Measurements from ENCODE around the gene SPTBN1.

- TF ChIP-seq CTCF (IDR thresholded peaks at IDR 0.05; ENCODE audit: borderline replicate concordance, extremely low read depth, low read length, poor library complexity, severe bottlenecking) (no peak), EZH2 (IDR thresholded peaks at IDR 0.05; ENCODE audit: borderline replicate concordance, low read depth, low read length, severe bottlenecking) (no peak)
Measured at GRCh38 chr2:54565551-54565950, 109.4 kb downstream of the SPTBN1 start.

All from DND-41 (cell line).